Activated T-cell treated with anti-CD3 and anti-CD28 coated beads for 1 hour (primary cell): Measurements from ENCODE around the gene KCNQ5.
"Not testable (repeated sequence)": the region's sequence is repeated elsewhere in the genome, so short reads cannot be mapped to it uniquely, and the experiment has no call there.

Experiments
- DNase-seq: peaks from one replicate; pipeline ENCODE4 v3.0.0-alpha.2; 2020; ENCODE audit warnings: low read depth

KCNQ5 gene

GRCh38 chr6:73182021-73182607 is 560.2 kb downstream of the KCNQ5 start:
- no peak for DNase-seq

DNA sequence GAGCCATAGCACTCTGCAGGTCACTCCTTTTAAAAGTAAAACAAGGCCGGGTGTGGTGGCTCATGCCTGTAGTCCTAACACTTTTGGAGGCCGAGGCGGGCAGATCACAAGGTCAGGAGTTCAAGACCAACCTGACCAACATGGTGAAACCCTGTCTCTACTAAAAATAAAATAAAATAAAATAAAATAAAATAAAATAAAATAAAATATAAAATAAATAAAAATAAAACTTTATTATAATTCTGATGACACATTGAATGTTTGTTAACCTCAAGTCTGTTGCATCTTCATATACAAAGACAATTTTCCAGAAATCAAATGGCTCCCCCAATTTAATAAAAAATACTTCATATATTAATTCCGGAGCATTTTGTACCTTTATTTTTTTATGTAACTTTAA is 571.4 kb downstream of the KCNQ5 start:
- not testable (repeated sequence) for DNase-seq

DNA sequence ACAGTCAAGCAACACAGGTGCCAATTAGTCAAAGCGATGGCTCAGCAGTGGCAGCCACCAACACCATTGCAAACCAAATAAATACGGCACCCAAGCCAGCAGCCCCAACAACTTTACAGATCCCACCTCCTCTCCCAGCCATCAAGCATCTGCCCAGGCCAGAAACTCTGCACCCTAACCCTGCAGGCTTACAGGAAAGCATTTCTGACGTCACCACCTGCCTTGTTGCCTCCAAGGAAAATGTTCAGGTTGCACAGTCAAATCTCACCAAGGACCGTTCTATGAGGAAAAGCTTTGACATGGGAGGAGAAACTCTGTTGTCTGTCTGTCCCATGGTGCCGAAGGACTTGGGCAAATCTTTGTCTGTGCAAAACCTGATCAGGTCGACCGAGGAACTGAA is 572.9 kb downstream of the KCNQ5 start:
- DNase-seq = no peak

DNA sequence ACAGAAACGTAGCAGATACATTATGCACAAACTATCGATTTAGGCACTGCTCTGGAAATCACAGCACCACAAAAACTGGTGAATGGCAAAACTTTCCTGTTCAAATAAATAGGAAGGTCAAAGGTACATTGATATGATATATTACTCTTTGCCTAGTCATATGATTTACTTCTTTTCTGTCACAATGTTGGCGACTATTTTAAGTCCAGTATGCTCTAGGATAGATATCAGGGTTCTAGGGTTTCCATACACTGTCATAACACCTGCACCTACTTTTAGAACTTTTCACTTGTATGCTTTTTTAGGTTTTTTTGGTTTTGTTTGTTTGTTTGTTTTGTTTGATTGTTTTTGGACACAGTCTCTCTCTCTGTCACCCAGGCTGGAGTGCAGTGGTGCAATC is 578.4 kb downstream of the KCNQ5 start:
- DNase-seq = no peak

DNA sequence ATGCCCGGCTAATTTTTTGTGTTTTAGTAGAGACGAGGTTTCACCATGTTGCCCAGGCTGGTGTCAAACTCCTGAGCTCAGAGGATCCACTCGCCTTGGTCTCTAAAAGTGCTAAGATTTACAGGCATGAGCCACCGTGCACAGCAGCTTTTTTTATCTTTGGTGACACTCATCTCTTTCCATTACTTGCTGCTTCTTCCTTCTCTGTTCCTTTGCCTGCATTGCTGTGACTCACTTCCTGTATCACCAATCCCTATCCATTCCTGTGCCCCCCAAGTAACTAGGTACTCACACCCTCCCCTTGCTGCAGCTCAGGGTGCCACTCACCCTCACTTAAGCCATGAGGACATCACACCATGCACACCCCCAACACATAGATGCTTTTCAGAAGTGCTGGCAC is 578.9 kb downstream of the KCNQ5 start:
- no peak for DNase-seq

DNA sequence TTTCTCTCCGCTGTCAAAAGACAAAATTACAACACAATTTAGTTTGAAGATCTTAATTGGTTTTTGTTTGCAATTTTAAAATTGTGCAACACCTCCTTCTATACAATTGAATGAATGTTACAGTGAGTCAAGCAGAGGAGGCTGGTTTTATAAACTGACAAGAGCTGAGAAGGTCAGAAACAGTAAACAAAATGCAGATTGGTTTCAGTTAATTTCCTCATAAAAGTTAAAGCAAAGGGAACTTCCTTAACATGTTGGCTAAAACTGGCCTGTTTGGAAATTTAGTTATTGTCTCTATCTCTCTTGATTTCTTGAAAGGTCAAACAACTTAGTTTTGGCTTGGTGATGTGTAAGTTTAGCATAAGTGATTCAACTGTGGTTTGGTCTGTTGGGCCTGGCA is 581.2 kb downstream of the KCNQ5 start:
- no peak for DNase-seq

DNA sequence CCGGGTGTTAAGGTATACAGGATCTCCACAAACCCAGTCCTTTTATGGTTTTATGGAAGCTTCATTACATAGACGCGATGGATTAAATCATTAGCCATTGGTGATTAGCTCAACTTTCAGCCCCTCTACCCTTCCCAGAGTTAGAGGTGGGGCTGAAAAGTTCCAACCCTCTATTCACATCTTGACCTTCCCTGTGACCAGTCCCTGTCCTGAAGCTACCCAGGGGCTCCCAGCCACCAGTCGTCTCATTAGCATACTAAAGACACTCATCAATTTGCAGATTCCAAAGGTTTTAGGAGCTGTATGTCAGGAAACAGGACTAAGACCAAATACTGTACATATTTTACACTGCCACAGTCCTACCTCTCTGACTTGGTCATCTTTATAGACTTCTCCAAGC is 582.4 kb downstream of the KCNQ5 start:
- no peak for DNase-seq

GRCh38 chr6:73207221-73207837 is 585.5 kb downstream of the KCNQ5 start:
- no peak for DNase-seq

GRCh38 chr6:73209117-73209516 is 587.3 kb downstream of the KCNQ5 start:
- no peak for DNase-seq

- no peak for DNase-seq
Measured at GRCh38 chr6:73216859-73217258, 595.0 kb downstream of the KCNQ5 start.

DNA sequence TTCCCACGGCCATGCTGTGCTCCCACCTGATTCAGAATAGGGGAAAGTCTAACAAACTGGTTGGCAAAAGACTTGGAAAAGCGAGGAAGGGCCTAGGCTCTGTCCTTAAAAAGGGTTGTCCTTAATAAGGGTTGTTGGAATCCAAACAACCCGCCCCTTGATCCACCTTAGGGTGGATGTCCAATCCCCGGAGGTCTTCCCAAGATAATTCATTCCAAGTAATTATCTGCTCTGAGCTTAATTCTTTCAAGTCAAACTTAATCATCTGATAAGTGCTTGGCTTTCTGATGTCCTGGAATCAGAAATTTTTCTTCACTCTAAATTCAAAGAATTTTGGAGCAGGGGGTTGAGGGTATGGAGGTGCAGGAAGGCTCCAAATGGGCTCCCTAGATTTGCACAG is 603.5 kb downstream of the KCNQ5 start, which contains the start of gene KHDC1L:
Gene KHDC1L, minus strand, starts transcription at position 101 of the 400 bp plus-strand sequence. Its CDS starts 88 bp downstream, at position 13.
- no peak for DNase-seq

- no peak for DNase-seq
Measured at GRCh38 chr6:73227606-73228255, 605.9 kb downstream of the KCNQ5 start.

DNA sequence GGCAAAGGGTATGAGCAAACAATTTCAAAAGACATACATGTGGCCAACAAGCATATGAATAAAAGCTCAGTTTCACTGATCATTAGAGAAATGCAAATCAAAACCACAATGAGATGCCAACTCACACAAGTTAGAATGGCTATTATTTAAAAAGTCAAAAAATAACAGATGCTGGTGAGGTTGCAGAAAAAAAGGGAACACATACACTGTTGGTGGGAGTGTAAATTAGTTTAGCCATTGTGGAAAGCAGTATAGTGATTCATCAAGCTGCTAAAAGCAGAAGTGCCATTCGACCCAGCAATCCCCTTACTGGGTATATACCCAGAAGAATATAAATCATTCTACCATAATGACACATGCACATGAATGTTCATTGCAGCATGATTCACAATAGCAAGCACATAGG is 610.1 kb downstream of the KCNQ5 start:
- DNase-seq = no peak

DNA sequence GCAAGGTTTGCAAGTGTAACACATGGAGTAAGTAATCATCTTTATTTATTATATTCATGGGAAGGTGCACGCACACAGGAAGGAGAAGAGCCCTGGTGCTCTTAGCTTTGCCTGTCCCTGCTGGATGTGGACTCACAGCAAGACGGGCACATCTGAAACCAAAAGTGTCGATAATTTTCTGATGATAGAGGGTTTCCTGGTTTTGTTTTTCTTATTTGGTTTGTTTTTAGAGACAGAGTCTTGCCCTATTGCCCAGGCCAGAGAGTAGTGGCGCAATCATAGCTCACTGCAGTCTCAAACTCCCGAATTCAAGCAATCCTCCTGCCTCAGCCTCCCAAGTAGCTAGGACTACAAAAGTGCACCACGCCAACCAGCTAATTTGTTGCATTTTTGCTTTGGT is 611.2 kb downstream of the KCNQ5 start:
- no peak for DNase-seq

GRCh38 chr6:73233971-73234370 is 612.1 kb downstream of the KCNQ5 start:
- DNase-seq = not testable (repeated sequence)

GRCh38 chr6:73234733-73235132 is 612.9 kb downstream of the KCNQ5 start:
- no peak for DNase-seq

GRCh38 chr6:73236144-73236750 is 614.4 kb downstream of the KCNQ5 start:
- no peak for DNase-seq

DNA sequence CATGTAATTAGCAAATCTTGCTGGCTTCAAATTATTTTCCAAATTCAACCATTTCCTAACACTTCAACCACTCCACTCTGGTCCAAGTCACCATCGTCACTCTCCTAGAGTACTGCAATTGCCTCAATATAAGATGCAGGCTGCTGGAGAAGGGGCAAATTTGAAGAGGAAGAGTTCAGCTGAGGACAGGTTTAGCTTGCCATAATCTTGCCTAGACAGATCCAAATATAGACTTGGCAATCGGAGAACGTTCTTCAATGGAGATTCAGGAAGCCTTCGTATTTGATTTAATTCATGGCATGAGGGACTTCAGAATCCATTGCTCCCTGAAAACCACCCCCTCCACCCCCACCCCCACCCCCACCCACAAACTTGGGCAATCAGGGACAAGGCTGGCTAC is 618.9 kb downstream of the KCNQ5 start:
- DNase-seq = no peak

DNA sequence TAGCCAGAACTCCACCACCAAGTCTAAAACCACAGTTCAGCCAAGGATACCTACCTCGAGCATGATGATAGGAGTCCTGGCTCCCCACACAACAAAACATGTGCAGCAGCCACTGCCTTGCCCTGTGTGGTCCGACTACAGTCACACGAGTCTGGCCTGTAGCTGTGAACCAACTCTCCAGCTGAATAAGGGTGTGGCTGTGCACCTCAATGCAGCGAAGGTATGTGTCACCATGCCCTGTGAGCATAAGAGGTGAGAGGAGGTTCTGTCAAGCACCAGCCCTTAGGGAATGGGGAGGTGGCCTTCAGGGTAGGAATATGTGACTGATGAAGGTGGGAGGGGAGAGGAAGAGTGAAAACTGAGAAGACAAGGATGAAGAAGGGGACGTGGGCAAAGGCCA is 620.1 kb downstream of the KCNQ5 start:
- no peak for DNase-seq
